ENCODE measurements around the gene HMGN1. TPM values are rescaled to one million over a fixed set of nuclear protein-coding genes. Genes with fewer than 3 reads are reported as not detected.

The HMGN1 gene
- total RNA-seq, 1 experiment from 2014 or later: 516 TPM

GRCh38 chr21:39317134-39318090, 31.5 kb downstream of the HMGN1 start:
- Histone ChIP-seq H4K8ac (replicated peaks; ENCODE audit: insufficient read length, low read depth, low read length) (no peak overlapping the region), H3K79me1 (ENCODE audit: insufficient read depth, low read depth, low read length, poor library complexity, severe bottlenecking) (no peaks in the 10 kb centered on the region), H2BK20ac (ENCODE audit: low read depth, low read length, poor library complexity, severe bottlenecking) (no peak overlapping the region), H4K20me1 (ENCODE audit: control insufficient read depth, insufficient read depth, insufficient read length) (no peaks in the 10 kb centered on the region), H2BK120ac (ENCODE audit: low read depth, low read length, poor library complexity, severe bottlenecking) (no peak overlapping the region), H4K5ac (ENCODE audit: insufficient read length, low read depth, low read length) (no peak overlapping the region), H3K23ac (ENCODE audit: insufficient read length, low read depth, low read length) (no peak overlapping the region), H3K4me1 (ENCODE audit: insufficient read depth, low read length) (no peaks in the 10 kb centered on the region), H2BK15ac (ENCODE audit: low read depth, low read length) (no peak overlapping the region), H3K4me2 (ENCODE audit: insufficient read depth, insufficient read length, low read length) (no peak overlapping the region), H2BK12ac (ENCODE audit: insufficient read length, low read depth, low read length) (no peak overlapping the region), H3K4ac (ENCODE audit: low read depth, low read length) (no peak overlapping the region), H3K23me2 (ENCODE audit: insufficient read length, low read depth, low read length, poor library complexity, severe bottlenecking) (peaks cover 5% of the 10 kb centered on the region), H3K9me3 (ENCODE audit: control insufficient read depth, low read depth, low read length) (no peaks in the 10 kb centered on the region), H2AK5ac (ENCODE audit: insufficient read length, low read length) (no peak overlapping the region), H4K91ac (ENCODE audit: insufficient read length, low read depth, low read length) (no peak overlapping the region), H2BK5ac (ENCODE audit: insufficient read length, low read length) (no peak overlapping the region), H3K18ac (ENCODE audit: insufficient read length, low read depth, low read length) (no peak overlapping the region), H3K79me2 (ENCODE audit: insufficient read depth, low read length) (no peaks in the 10 kb centered on the region), H3K27ac (ENCODE audit: insufficient read length, low read depth, low read length) (no peak overlapping the region), H3T11ph (ENCODE audit: low read length) (no peak overlapping the region), H3K9ac (ENCODE audit: extremely low read depth, insufficient read length, low read length) (no peak overlapping the region), H2AFZ (ENCODE audit: low read length) (no peak overlapping the region), H3K14ac (ENCODE audit: insufficient read depth, low read length) (no peak overlapping the region), H3K27me3 (ENCODE audit: insufficient read depth, low read length) (no peaks in the 10 kb centered on the region), H3K56ac (ENCODE audit: insufficient read length, low read depth, low read length) (no peak overlapping the region)
- no peak for DNase-seq
- H3K27me3 Mint-ChIP-seq (ENCODE audit: low read depth): no peaks in the 10 kb centered on the region
- no CpG with 5 or more reads among the region's 11 CpGs for WGBS (ENCODE audit: extremely low coverage, insufficient read length, low lambda C conversion rate)
- no peak for TF ChIP-seq CTCF (conservative IDR thresholded peaks at IDR 0.05)
- peaks cover 0 to 4% of the 10 kb centered on the region in 2 experiments; a peak in 2 of 5 replicates for H3K9me3 Mint-ChIP-seq
- peaks cover 8% of the 10 kb centered on the region in 2 experiments; a peak in 3 of 4 replicates for H3K4me1 Mint-ChIP-seq
- H3K36me3 Mint-ChIP-seq (ENCODE audit: insufficient read depth in 1 of 3, low read depth in 3 of 3): no peaks in the 10 kb centered on the region
- H3K27ac Mint-ChIP-seq: no peak overlapping the region; a peak in 1 of 7 replicates
- no peak overlapping the region for H3K4me3 Mint-ChIP-seq

All from H9 (cell line).